ENCODE measurements around the gene CBLL1.

DNA sequence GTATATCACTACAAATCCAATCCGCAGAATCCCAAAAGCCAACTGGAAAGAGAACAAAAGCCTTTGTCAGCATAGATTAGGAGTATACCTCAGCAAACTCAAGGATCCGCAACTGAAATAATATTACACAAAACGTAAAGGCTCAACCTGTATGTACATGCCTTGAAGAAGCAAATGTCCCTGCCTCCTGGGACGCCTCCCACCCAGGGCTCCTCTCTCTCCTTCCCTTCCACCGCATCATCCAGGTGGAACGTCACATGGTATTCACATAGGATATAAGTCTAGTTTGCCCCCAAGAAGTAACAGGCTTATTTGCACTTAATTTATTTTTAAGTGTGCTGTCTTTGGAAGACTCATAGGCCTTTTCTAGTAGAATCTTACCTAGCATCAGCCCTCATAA is 45.7 kb downstream of the CBLL1 start:
- no peak for TF ChIP-seq EP300 (IDR thresholded peaks at IDR 0.05)
- no peak for TF ChIP-seq POLR2A (IDR thresholded peaks at IDR 0.05)
- TF ChIP-seq, protein P1, sequence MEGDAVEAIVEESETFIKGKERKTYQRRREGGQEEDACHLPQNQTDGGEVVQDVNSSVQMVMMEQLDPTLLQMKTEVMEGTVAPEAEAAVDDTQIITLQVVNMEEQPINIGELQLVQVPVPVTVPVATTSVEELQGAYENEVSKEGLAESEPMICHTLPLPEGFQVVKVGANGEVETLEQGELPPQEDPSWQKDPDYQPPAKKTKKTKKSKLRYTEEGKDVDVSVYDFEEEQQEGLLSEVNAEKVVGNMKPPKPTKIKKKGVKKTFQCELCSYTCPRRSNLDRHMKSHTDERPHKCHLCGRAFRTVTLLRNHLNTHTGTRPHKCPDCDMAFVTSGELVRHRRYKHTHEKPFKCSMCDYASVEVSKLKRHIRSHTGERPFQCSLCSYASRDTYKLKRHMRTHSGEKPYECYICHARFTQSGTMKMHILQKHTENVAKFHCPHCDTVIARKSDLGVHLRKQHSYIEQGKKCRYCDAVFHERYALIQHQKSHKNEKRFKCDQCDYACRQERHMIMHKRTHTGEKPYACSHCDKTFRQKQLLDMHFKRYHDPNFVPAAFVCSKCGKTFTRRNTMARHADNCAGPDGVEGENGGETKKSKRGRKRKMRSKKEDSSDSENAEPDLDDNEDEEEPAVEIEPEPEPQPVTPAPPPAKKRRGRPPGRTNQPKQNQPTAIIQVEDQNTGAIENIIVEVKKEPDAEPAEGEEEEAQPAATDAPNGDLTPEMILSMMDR (IDR thresholded peaks at IDR 0.05), result no peak
- TF ChIP-seq POLR2AphosphoS5 (IDR thresholded peaks at IDR 0.05), result no peak
